Neuron (in vitro differentiated cells): Measurements from ENCODE around the gene ABLIM1.

Experiments used
- H2AFZ ChIP-seq: one replicate; pipeline ENCODE4 v1.6.1; 2013; ENCODE audit warnings: low read depth, mild to moderate bottlenecking, inconsistent platforms, low read length, moderate library complexity
- H3K27me3 ChIP-seq: one replicate; pipeline ENCODE4 v1.6.1; 2013; ENCODE audit warnings: low read length; ENCODE audit not compliant: insufficient read depth
- H3K36me3 ChIP-seq: one replicate; pipeline ENCODE4 v1.6.1; 2013; ENCODE audit warnings: low read length; ENCODE audit not compliant: insufficient read depth
- H3K4me1 ChIP-seq: one replicate; pipeline ENCODE4 v1.6.1; 2013; ENCODE audit warnings: low read length; ENCODE audit not compliant: insufficient read depth
- H3K4me3 ChIP-seq: 2 replicates; pipeline ENCODE4 v1.5.1; 2013; ENCODE audit warnings: mild to moderate bottlenecking, low read length, moderate library complexity
- H3K9me3 ChIP-seq: one replicate; pipeline ENCODE4 v1.6.1; 2013; ENCODE audit warnings: low read length

Gene ABLIM1

GRCh38 chr10:114453576-114453975, 204.5 kb downstream of the ABLIM1 start:
- Histone ChIP-seq H3K4me1 (no peaks in the 10 kb centered on the region), H3K36me3 (no peaks in the 10 kb centered on the region)

GRCh38 chr10:114448897-114449296, 209.2 kb downstream of the ABLIM1 start:
- no peak overlapping the region for H3K4me3 ChIP-seq
- H3K9me3 ChIP-seq = no peaks in the 10 kb centered on the region
- H2AFZ ChIP-seq = no peak overlapping the region
- H3K4me1 ChIP-seq = no peaks in the 10 kb centered on the region
- no peaks in the 10 kb centered on the region for H3K36me3 ChIP-seq
- H3K27me3 ChIP-seq = no peaks in the 10 kb centered on the region

More at GRCh38 chr10:114453576-114453975, 204.5 kb downstream of the ABLIM1 start:
- H3K27me3 ChIP-seq = no peaks in the 10 kb centered on the region
- no peak overlapping the region for H2AFZ ChIP-seq
- no peak overlapping the region for H3K4me3 ChIP-seq
- H3K9me3 ChIP-seq = no peaks in the 10 kb centered on the region

- Histone ChIP-seq H3K9me3 (no peaks in the 10 kb centered on the region), H3K4me1 (no peaks in the 10 kb centered on the region), H3K27me3 (no peaks in the 10 kb centered on the region), H2AFZ (no peak overlapping the region), H3K4me3 (no peak overlapping the region), H3K36me3 (peaks cover 7% of the 10 kb centered on the region)
These were observed 212.7 kb downstream of the ABLIM1 start for GRCh38 chr10:114445332-114445731.

GRCh38 chr10:114444819-114445218, 213.3 kb downstream of the ABLIM1 start:
- Histone ChIP-seq H3K4me1 (no peaks in the 10 kb centered on the region), H3K27me3 (no peaks in the 10 kb centered on the region), H3K4me3 (no peak overlapping the region), H3K9me3 (no peaks in the 10 kb centered on the region), H2AFZ (no peak overlapping the region), H3K36me3 (peaks cover 12% of the 10 kb centered on the region)

GRCh38 chr10:114442091-114442630, 215.9 kb downstream of the ABLIM1 start:
- Histone ChIP-seq H3K9me3 (no peaks in the 10 kb centered on the region), H2AFZ (no peak overlapping the region), H3K4me1 (no peaks in the 10 kb centered on the region), H3K36me3 (peaks cover 35% of the 10 kb centered on the region), H3K27me3 (no peaks in the 10 kb centered on the region), H3K4me3 (no peak overlapping the region)

- Histone ChIP-seq H3K9me3 (no peaks in the 10 kb centered on the region), H3K36me3 (peaks cover 44% of the 10 kb centered on the region), H3K27me3 (no peaks in the 10 kb centered on the region), H3K4me3 (no peak overlapping the region), H3K4me1 (no peaks in the 10 kb centered on the region), H2AFZ (no peak overlapping the region)
These were observed 217.0 kb downstream of the ABLIM1 start for GRCh38 chr10:114441107-114441506.

- Histone ChIP-seq H3K4me3 (no peak overlapping the region), H3K27me3 (no peaks in the 10 kb centered on the region), H2AFZ (no peak overlapping the region), H3K4me1 (no peaks in the 10 kb centered on the region), H3K9me3 (no peaks in the 10 kb centered on the region), H3K36me3 (peaks cover 53% of the 10 kb centered on the region)
These were observed 220.4 kb downstream of the ABLIM1 start for GRCh38 chr10:114437473-114438292.

GRCh38 chr10:114436941-114437340, 221.1 kb downstream of the ABLIM1 start:
- Histone ChIP-seq H3K36me3 (peaks cover 53% of the 10 kb centered on the region), H3K4me3 (no peak overlapping the region)

GRCh38 chr10:114432566-114433093, 225.4 kb downstream of the ABLIM1 start:
- Histone ChIP-seq H3K4me3 (no peak overlapping the region), H3K4me1 (no peaks in the 10 kb centered on the region), H3K36me3 (peaks cover 23% of the 10 kb centered on the region), H3K27me3 (no peaks in the 10 kb centered on the region), H3K9me3 (no peaks in the 10 kb centered on the region), H2AFZ (no peak overlapping the region)

More at GRCh38 chr10:114436941-114437340, 221.1 kb downstream of the ABLIM1 start:
- H3K4me1 ChIP-seq = no peaks in the 10 kb centered on the region
- no peaks in the 10 kb centered on the region for H3K27me3 ChIP-seq
- no peak overlapping the region for H2AFZ ChIP-seq
- no peaks in the 10 kb centered on the region for H3K9me3 ChIP-seq

GRCh38 chr10:114431414-114432135, 226.5 kb downstream of the ABLIM1 start:
- Histone ChIP-seq H3K4me1 (peaks cover 10% of the 10 kb centered on the region), H3K27me3 (no peaks in the 10 kb centered on the region), H3K9me3 (no peaks in the 10 kb centered on the region), H3K36me3 (peaks cover 16% of the 10 kb centered on the region), H3K4me3 (no peak overlapping the region), H2AFZ (no peak overlapping the region)

- H3K4me3 ChIP-seq = no peak overlapping the region
- peaks cover 11% of the 10 kb centered on the region for H3K4me1 ChIP-seq
- H3K9me3 ChIP-seq = no peaks in the 10 kb centered on the region
- no peaks in the 10 kb centered on the region for H3K27me3 ChIP-seq
- peaks cover 10% of the 10 kb centered on the region for H3K36me3 ChIP-seq
- H2AFZ ChIP-seq = no peak overlapping the region
These were observed 227.2 kb downstream of the ABLIM1 start for GRCh38 chr10:114430688-114431413.

- peaks cover 11% of the 10 kb centered on the region for H3K4me1 ChIP-seq
- no peak overlapping the region for H2AFZ ChIP-seq
- peaks cover 8% of the 10 kb centered on the region for H3K36me3 ChIP-seq
- no peaks in the 10 kb centered on the region for H3K9me3 ChIP-seq
- no peaks in the 10 kb centered on the region for H3K27me3 ChIP-seq
- H3K4me3 ChIP-seq = no peak overlapping the region
These were observed 228.3 kb downstream of the ABLIM1 start for GRCh38 chr10:114429581-114430335.
